NCI-H2029 (cell line): ENCODE data around the gene GPSM1.
"Not testable (repeated sequence)": the region's sequence is repeated elsewhere in the genome, so short reads cannot be mapped to it uniquely, and the experiment has no call there.

Experiments used
- DNase-seq: peaks from one replicate; lab custom pipeline; 2025; lab: John Stamatoyannopoulos, UW

Gene GPSM1

DNA sequence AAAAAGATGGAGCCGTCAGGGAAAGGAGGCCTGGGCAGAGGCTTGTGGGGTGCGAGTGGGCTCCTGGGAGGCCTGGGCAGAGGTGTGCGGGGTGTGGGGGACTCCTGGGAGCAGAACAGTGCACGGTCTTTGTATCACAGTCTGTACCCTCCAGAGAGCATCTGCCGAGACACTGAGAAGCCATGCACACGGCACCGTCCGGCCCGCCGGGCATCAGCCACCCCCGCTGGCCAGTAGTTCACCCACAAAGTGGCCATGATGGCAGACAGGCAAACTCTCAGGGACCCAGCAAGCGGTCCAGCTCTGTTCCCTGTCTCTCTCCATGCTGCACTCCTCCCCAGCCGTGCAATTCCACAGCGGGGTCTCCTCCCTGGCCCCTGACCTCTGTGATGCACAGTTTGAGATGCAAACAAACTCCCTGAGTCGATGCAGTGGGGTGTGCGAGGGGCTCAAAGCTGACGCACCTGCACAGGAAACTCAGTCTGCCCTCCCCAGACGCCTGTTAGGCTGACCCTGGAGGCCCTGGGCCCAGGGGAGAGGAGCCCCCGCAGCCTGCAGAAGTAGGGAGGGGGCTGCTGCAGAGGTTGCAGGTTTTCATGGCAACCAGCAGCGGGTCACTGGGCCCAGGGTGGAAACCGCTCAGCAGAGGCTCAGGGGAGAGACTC is 9.1 kb upstream of the GPSM1 start:
- DNase-seq, result no peak

DNA sequence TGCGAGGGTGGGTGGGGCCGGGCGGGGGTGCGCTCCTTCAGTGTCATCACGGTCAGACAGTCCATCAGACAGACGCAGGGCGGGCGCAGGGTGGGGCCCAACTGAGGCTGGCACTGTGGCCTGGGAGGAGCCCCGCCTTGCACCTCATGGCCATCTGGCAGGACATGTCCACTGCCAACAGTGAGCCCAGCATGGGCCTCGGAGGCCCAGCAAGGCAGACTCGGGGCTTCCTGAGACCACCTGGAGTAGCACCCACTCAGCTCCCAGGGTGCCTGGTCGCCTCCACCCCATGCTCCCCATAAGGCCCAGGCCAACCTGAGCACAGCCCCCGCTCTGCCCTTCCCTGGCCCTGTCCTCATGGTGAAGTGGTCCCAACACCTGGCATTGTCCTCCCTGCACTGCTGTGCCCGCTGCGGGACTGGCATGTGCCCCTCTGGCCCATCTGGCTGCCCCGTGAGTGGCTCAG is 8.5 kb upstream of the GPSM1 start:
- no peak for DNase-seq

DNA sequence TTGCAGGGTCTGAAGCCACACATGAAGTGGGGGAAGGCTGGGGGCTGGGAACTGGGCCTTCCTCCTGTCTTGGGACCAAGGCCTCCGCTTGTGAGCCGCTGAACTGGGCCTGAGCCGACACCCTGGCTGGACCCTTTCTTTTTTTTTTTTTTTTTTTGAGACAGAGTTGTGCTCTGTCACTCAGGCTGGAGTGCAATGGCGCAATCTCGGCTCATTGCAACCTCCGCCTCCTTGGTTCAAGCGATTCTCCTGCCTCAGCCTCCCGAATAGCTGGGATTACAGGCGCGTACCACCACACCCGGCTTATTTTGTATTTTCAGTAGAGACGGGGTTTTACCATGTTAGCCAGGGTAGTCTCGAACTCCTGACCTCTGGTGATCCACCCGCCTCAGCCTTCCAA is 8.1 kb upstream of the GPSM1 start:
- DNase-seq, result not testable (repeated sequence)

DNA sequence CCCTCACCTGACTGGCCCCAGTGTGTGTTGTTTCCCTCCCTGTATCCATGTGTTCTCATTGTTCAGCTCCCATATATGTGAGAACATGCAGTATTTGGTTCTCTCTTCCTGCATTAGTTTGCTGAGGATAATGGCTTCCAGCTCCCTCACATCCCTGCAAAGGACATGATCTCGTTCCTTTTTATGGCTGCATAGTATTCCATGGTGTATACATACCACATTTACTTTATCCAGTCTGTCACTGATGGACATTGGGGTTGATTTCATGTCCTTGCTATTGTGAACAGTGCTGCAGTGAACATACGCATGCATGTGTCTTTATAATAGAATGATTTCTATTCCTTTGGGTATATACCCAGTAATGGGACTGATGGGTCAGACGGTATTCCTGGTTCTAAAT is 7.4 kb upstream of the GPSM1 start:
- DNase-seq, result not testable (repeated sequence)

DNA sequence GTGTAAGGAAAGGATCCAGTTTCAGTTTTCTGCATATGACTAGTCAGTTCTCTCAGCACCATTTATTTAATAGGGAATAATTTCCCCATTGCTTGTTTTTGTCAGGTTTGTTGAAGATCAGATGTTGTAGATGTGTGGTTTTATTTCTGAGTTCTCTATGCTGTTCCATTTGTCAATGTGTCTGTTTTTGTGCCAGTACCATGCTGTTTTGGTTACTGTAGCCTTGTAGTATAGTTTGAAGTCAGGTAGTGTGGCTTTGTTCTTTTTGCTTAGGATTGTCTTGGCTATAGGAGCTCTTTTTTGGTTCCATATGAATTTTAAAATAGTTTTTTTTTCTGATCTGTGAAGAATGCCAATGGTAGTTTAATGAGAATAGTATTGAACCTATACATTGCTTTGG is 6.4 kb upstream of the GPSM1 start:
- not testable (repeated sequence) for DNase-seq

DNA sequence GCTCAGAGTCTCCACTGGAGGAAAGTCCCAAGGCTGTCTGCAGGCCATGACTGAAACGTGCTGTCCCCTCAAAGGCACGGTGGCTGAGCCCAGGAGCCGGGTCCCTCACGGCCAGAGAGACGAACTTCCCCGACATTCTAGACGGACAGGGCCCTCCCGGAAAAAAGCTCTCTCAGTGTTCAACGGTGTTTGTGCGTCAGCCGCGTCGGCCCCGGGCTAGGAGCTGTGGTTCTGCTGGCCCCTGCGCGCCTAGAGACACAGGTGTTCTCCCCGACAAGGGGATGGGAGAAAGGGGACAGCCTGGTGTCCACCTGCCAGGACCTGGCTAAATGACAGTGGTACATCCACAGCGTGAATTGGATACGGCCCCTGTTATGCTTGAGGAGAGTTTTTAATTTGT is 5.8 kb upstream of the GPSM1 start:
- no peak for DNase-seq

DNA sequence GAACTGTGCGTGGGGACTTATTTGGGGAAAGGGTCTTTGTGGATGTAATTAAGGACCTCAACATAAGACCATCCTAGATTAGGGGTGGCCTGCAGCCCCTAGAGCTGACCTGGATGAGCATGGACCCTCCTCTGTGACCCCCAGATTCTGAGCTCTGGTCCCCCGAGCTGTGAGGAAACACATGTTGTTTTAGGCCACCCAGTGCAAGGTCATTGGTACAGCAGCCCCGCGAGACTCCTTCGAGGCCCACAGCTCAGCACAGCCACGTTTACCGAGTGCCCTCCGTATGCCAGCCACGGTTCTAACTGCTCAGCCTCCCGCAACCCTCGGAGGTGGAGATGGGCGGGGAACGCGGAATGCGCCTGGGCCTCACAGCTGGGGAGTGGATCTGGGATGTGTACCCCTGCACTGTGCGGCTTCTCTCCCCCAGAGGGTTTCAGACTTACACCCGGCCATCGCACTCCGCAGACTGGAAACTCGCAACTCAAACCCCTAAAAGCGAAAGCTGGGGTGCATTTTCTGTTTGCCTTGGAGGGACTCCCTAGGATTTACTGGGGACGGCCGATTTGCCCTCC is 4.5 kb upstream of the GPSM1 start:
- DNase-seq, result no peak

DNA sequence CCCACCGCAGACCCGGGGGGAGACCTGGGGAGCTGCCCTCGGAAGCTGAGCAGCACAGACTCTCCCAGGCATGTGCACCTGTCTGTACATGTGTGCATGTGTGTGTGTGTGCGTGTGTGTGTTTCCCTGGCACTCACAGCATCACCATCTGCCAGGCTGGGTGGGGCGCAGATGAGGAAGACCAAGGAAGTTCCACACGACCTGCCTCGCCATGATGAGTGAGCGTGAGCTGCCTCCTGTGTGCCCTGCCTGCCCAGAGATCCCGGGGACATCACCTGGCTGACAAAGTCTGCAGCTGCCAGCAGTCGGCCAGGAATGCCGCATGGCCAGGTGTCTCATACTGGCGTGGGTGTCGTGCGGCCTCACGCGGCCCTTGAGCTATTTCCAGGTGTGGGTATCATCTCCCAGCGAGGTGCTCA is 4.0 kb upstream of the GPSM1 start:
- no peak for DNase-seq

DNA sequence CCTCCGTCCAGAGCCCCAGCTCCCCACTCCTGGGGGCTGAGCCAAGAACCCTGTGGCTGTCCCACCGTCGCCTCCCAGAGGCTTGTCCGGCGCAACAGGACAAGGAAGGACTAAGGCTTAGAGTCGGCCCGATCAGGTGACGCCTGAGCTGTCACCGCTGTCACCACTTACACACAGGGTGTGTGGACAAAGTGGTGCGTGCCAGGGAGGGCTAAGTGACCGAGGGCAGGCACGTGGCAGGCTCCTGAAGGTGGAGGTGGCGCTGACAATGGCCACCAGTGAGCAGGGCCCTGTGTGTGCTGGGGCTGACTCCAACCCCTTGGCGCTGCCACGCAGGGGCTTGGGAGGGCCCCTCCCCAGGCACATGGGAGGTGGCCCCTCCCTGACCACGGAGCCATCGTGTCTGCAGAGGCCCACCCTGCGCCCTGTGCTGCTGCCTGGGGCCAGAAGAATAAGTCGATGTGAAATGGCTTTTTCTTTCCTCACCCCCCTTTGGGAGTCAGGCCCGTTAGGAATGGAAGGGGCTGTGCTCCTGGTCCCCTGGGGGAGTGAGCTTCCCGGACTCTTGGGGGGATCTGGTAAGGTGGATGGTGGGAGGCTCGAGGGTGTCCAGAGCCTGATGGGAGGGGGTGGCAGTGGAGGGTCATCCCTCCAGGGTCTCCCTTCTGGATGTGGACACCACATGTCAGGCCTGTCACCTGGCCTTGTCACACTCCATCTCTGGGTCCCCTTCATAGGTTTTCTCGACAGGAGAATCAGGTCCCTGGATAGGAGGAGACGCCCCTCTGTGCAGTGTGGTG is 2.6 kb upstream of the GPSM1 start:
- peak; percentile 69 for DNase-seq

DNA sequence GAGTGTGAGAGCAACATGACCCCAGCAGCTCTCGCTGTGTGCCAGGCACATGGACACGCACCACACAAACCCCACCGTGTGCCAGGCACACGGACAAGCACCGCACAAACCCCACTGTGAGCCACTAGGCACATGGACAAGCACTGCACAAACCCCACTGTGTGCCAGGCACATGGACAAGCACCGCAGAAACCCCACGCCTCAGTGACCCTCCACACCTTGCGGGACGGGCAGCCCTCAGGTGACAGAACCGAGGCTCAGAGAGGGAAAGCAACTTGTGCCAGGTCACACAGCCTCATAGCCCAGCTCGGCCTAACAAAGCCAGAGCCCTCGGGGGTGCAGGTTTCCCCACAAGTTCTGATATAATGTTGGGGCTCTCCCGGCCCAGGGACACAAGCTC is 2.0 kb upstream of the GPSM1 start:
- no peak for DNase-seq

DNA sequence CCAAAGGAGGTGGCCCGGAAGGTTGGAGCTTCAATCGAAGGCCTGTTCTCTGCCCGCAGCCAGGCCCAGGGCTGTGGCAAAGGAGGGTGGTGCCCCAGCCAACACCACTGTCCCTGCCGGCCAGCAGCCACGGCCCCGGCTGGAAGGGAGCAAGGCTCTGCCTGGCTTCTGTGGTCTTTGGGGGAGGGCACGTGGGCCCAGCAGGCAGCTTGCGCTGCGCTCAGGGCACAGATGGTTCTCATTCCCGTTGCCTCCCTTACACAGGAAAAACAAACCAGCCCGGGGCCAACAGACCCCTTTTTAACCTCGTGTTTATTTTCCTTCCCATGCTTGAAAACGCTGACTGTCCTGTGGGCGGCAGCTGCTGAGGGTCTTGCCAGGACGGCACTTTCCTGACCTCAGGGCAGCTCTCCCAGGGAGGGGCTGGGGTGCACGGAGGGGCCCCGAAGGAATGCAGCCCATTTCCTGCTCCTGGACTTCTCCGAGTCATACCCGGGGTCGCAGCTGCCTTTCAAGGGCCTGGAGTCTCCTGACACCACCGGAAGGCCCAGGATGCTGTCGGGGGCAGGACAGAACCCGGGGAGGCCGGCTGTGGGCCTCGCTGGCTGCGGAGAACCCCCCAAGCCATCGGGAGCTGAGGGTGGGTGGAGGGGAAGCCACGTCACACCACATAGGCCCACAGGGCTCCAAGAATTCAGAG is 1.1 kb upstream of the GPSM1 start:
- no peak for DNase-seq

DNA sequence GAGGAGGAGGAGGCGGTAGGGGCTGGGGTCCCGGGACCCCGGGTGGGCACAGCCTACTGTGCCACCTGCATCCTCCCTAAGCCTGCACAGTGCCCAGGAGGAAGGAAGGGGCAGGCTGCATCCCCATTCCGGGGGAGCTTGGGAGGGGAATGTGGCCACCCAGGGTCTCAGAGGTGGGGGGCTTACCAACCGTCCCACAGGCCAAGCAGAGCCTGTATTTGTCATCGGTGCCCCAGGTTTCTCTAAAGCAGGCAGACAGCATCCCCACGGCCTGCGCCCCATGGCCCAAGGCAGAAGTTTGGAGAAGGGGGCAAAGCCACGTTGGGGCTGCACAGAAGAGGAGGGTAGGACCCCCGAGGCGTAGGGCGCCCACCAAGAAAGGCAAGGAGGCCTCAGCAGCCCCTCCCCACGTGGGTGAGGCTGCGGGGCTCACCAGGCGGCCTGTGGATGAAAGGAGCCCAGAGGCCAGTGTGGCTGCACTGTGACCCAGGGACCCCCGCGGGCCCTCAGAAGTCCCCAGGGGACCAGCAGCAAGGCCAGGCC is 507 bp upstream of the GPSM1 start:
- DNase-seq, result no peak

DNA sequence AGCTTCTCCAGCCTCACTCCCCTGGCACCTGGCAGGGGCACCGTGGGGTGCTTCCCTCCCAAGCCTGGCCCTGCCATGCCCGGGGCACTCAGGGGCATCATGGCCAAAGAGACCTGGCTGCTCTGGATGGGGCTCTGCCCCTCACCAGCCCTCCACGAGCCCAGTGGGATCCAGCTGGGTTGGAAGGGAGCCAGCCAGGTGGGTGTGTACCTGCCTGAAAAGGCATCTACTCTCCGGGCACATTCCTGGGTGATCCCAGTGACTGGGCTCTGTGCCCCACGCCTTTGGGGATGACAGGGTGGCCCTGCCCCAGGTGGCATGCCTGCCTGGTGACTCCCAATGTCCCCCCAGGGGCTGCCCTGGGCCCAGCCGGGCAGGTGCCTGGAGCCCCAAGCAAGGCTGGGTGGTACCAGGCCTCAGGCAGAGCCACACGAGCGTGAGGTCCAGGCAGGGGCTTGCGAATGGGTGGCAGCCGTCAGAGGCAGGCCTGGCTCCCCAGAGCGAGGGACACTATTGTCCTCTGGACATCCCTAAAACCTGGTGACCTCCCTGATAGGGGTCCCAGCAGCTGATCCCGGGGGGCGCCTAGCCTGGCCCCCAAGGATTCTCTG is 777 bp downstream of the GPSM1 start:
- peak; percentile 25 for DNase-seq

DNA sequence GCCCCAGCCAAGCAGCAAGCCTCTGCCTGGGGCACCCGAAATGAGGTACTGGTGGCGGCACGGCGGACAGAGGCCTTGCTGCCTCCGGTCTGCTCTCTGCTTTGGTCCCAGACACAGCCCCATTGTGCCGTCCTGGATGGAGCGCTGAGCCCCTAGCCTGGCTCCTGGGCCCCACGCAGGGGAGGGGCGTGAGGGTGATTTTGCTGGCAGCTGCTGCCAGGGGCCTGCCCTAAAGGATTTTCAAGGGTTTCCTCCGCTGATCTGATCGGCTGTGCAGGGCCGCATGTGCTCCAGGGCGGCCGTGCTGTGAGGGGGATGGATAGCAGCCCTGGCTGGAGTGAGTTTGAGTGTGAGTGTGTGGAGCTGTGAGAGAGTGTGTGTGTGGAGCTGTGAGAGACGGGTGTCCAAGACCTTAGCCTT is 1.3 kb downstream of the GPSM1 start:
- no peak for DNase-seq

DNA sequence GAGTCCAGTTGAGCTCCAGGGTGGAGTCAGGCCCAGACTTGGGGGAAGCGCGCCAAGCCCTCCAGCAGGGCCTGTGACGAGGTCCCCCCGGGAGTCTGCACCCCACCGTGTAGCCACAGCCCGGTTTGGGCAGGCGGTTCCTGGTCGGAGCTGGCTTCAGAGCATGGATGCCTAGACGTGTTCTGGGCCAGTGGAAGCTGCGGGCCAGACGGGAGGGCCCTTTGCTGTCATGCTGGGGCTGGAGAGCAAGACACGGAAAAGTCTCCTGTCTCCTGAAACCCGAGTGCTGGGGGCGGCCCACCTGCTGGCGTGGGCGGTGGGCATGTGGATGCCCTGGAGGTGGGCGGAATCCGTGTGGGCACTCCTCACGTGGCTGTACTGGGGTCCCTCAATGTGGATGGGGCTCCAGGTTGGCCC is 1.9 kb downstream of the GPSM1 start:
- DNase-seq, result no peak

DNA sequence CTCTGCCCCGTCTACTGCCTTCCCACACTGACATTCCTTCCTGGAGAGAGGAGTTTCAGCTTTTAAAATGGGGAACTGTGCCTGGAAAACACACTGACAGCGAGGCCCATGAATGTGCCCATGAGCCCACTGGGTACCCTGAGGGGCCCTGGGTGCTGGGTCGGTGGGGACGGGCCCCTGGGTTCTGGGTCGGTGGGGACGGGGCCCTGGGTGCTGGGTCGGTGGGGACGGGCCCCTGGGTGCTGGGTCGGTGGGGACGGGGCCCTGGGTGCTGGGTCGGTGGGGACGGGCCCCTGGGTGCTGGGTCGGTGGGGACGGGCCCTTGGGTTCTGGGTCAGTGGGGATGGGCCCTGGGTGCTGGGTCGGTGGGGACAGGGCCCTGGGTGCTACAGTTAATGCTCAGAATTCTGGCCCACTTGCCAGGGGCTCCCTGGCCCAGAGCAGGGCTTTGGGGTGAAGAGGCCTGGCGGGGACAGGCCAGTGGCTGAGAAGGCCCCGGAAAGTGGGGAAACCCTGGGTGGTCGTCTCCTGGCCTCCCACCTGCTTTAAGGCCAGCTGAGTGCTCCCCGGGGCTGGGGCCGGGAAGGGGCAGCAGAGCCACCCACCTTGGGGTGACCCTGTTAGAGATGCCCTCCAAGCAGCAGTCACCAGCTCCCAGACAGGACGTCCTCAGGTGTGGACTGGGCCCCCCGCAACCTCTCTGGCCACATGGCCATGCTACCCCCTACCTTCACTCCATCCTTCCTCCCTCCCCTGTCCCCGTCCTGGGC is 2.5 kb downstream of the GPSM1 start:
- DNase-seq, result no peak

DNA sequence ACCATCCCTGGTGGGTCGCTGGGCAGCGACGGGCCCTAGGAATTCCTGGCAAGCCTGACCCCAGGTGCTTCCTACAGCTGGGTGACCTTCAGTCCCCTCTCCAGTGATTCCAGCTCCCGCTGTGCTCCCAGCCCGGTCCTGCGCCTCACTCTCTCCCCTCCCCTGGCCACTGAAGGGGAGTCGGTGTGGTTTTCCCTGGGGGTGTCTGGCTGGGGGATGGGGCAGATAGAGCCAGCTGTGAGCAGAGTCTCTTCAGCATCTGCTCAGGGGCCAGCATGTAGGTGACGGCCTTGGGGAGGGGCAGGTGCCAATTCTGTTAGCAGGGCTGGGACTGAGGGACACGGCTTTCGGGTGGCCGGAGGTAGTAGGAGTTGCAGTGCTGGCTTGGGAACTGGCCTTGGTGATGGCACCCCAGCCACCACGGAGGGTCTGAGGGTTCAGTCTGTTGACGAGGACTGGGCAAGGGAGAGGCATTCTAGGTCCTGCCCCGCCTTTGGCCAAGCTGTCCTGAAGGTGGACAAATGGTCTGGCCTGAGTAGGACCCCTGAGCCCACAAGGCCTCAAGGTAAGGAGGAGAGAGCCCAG is 3.2 kb downstream of the GPSM1 start:
- DNase-seq, result no peak

DNA sequence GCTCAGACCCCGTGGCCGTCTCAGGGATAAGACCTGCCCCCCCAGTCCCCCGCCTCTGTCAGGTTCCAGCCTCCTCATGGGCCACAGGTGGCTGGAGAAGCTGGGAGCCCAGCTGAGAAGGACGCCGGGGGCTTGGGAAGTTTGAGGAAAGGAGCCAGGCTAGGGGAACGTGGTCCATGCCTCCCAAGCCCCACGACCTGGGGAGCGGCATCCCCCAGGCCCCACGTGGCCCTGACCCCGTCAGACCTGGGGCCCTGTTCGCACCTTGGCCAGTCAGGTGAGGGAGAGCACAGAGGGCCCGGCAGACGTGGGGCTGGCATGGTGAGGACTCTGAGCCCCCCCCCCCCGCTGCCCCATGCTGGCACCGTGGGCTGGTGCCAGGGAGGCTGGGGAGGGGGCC is 3.7 kb downstream of the GPSM1 start:
- no peak for DNase-seq

DNA sequence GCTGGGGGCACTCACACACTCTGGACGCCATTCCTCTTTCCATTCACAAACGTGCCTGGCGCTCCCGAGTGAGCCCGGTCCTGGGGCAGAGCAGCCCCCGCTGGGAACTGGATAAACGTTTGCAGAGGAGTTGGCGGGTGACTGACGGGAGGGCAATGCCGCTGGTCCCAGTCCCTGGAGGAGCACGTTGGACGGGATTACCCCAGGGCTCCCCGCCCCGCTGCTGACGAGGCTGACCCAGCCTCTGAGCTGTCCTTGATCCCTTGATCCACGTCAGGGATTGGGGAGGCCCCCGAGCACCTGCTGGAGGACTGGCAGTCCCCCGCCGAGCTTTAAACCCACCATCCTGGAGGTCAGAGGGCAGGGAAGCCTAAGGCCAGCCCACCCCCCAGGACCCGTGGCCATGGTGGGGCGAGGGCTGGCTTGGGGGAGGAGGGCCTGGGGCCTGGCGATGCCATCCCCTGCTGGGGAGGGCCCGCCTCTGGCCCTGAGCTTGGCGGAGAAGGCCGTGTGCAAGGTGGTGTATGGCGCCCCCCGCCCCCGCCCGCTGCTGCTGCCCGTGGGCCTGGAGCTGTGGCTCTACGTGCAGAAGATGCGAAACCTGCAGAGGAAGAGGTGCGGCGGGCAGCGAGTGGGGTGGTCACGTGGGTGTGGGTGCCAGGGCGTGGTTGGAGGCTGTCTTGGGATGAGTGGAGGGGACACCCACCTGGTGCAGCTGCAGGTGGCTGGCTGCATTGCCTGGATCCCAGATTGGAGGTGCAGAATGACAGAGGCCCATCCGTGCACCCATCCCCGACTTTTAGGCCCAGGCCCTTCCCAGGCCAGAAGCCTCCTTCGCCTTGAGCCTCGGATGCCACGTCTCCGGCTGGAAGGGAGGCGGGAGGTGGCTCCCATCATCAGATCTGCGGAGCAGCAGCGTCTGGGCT is 4.5 kb downstream of the GPSM1 start:
- DNase-seq, result no peak
